VCaP (cell line): Measurements from ENCODE around the gene PERCC1.
A peak's percentile ranks its signal among the peaks of the same experiment; 100 is the strongest.

Experiments
- H3K27ac ChIP-seq: fragments of 450-650 bp; 2 replicates; pipeline ENCODE4 v1.5.1; 2017
- CTCF ChIP-seq: fragments of 450-650 bp; conservative IDR thresholded peaks from 2 replicates; pipeline ENCODE4 v1.5.1; 2017; ENCODE audit warnings: mild to moderate bottlenecking, moderate library complexity

Gene PERCC1

DNA sequence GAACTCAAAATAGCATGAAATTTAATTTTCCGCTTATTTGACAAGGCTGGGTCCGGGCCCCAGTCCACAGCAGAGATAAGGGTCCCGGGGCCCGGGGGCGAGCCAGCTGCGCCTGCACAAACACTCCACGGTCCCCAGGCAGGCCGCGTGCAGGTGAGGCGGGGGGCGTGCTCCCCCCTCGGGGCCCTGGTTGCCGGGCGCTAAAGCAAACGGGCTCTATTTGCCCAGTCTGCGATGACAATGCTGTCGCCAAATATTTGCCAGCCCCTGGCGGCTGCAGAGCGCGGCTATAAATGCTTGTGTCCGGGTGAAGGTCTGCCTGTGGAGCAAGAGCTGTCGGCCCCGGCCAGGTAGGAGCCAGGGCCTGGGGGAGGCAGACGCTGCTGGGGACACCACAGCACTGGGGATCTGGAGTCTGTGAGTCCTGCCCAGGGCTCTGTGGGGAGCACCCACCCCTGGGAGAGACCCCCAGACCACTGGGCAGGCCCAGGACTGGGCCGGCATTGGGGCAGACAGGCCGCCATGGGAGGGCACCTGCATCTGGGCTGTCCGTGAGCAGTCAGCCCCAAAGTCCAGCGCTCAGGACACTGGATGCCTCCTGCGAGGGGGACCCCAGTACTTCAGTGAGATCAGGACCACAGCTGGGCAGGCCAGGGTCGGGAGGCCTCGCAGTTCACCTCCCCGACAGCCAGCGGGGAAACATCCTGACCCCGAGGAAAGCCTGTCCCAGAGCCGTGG is at the start of gene PERCC1:
PERCC1 (plus strand) TSS at position 320 of the 738 bp plus-strand sequence. CDS start 1,516 bp downstream, outside the sequence.
- peak within 1 kb of the TSS; percentile 91 for H3K27ac ChIP-seq
- peak; percentile 22; the same call in 1 of the 2 replicates for TF ChIP-seq CTCF

- TF ChIP-seq CTCF = no peak
Observed at GRCh38 chr16:1381612-1382406, 49.1 kb upstream of the PERCC1 start.

DNA sequence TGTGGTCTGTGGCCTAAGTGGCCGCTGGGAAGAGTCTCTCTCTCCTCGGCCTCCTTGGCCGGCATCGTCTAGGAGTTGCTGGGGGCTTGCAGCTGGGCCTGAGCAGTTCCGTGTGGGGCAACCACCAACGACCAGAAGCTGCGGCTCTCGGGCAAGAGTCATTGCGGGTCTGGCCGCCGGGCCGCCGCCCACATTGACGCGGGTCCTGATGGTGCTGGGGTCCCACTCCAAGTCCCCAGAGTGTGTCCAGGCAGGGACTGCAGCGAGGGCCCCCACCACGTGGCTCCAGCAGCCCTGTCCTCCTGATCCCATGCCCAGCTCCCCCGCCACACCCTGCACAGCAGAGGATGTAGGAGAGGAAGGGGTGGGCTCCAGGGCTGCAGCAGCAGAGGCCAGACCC is 47.3 kb upstream of the PERCC1 start:
- no peak for TF ChIP-seq CTCF
- no peak overlapping the region for H3K27ac ChIP-seq

More at GRCh38 chr16:1381612-1382406, 49.1 kb upstream of the PERCC1 start:
- no peak overlapping the region for H3K27ac ChIP-seq

GRCh38 chr16:1385232-1385631 is 45.6 kb upstream of the PERCC1 start:
- no peak overlapping the region for H3K27ac ChIP-seq
- TF ChIP-seq CTCF = no peak

DNA sequence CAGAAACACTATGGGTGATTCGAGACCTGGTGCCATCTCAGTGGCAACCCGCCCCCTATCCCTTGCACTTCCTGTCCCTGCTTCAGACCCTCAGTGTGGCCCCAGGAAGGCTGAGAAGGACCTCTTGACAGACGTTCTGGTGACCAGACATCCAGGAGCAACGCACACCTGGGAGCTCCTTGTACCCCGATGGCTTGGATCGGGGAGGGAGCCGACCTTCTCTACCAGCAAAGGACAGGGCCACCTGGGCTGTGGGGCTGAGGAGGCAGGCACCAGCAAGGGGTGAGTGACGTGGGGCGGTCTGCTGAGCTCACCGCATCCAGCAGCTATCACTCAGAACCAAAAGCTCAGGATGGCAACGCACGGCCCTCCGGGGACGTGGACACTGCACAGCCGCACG is 43.5 kb upstream of the PERCC1 start:
- H3K27ac ChIP-seq = no peak overlapping the region
- no peak for TF ChIP-seq CTCF

DNA sequence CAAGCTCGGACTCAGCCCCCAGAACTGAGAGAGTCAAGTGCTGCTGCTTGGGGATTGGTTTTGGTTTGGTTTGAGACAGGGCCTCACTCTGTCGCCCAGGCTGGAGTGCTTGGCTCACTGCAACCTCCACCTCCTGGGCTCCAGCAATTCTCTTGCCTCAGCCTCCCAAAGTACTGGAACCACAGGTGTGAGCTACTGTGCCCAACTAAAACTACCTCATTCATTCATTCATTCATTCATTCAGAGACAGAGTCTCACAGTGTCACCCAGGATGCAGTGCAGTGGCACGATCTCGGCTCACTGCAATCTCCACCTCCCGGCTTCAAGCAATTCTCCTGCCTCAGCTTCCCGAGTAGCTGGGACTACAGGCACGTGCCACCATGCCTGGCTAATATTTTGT is 41.1 kb upstream of the PERCC1 start:
- no peak overlapping the region for H3K27ac ChIP-seq
- no peak for TF ChIP-seq CTCF

- H3K27ac ChIP-seq = no peak overlapping the region
- TF ChIP-seq CTCF = no peak
Observed at GRCh38 chr16:1390239-1390779, 40.6 kb upstream of the PERCC1 start.
